Fibroblast of skin of right quadriceps (primary cell): ENCODE measurements around the gene MED28.
"Not testable (repeated sequence)": the region's sequence is repeated elsewhere in the genome, so short reads cannot be mapped to it uniquely, and the experiment has no call there.

Experiments
- DNase-seq: peaks from one replicate; pipeline ENCODE4 v3.0.0-alpha.2; 2013

Gene MED28, protein sequence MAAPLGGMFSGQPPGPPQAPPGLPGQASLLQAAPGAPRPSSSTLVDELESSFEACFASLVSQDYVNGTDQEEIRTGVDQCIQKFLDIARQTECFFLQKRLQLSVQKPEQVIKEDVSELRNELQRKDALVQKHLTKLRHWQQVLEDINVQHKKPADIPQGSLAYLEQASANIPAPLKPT

DNA sequence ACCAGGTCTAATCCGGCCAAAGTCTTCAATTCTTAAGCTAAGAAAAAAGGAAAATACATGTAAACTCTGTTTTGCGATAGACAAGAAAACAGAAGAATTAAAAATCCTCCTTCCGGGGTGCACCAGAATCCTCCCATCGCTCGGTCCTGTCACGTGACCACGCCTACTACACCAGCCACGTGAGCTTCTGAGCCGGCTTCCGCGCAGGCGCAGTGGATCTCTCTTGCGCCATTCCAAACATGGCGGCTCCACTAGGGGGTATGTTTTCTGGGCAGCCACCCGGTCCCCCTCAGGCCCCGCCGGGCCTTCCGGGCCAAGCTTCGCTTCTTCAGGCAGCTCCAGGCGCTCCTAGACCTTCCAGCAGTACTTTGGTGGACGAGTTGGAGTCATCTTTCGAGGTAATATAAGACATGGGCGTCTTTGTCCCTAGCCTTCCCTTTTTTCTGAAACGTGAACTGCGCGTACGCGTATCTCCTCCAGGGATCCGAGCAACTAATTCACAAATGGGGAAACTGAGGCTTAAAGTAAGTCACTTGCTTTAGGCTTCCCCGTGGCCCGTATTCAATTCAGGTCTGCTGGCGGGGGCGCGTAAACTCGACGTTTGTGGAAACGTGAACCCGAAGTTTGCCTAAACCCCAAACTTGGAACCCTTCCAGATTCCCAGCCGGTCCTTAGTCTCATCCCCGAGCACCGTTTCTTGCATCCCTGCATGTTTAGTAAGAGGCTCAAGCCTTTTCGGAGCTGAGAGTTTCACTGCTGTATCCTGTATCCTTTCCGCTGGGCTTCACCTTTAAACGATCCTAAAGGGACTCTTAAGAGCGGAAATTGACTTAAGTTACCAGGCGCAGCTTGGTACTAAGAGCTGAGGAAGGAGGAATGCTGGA, at the start of gene MED28:
Gene MED28 (plus strand): TSS at position 226 of the 884 bp plus-strand sequence. CDS start 14 bp downstream, at position 240.
- peak; percentile 95 for DNase-seq

DNA sequence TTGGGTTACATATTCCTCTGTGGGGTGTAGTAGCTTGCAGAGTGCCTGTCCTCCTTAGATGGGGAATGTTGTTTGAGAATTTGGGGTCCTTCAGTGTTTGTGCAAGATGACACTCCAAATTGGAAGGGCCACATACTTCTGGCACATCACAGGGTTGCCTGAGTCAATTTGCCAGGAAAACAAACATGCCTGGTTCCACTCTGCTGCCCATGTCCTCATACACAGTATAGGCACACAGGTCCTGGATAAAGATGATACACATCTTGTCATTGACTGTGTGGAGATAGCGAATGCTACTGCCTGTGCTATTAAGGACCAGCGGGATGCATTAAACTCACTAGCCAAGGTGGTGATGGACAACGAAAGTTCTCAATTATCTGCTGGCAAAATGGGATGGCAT, 48.6 kb upstream of the MED28 start:
- no peak for DNase-seq

DNA sequence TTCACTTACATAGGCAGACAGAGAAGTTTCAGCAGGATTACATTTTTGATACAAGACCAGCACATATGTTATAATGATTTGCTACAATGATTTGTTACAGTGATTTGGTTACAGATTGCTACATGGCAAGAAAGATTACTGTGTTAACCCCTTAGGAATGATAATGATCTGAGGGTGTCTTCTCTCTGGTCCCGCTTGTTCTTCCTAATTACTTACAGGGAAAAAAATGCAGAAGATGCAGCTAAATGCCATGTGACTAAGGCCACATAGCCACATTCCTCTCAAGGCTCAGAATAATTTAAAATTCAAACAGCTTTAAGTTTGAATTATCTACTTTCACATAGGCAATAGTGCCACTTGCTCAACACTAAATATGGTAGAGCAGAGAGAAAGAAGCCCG, 47.2 kb upstream of the MED28 start:
- peak; percentile 83 for DNase-seq

DNA sequence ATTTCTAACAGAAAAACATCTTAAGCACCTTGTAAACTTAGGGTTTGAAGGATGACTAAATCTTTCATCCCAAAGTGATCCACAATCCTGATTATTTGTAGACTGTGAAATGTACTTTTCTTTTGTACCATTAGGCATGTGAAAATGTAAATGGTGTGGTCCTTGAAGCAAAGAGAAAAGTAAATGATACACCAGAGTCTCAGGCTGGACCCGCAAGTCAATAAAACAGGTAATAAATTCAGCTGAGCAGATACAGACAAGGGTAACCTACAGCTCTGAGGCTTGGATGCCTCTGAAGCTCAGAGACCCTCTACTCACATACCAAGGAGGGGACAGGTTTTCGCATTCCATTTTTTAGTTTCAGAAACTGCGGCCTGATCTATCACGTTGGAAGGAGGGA, 40.2 kb upstream of the MED28 start:
- no peak for DNase-seq

DNA sequence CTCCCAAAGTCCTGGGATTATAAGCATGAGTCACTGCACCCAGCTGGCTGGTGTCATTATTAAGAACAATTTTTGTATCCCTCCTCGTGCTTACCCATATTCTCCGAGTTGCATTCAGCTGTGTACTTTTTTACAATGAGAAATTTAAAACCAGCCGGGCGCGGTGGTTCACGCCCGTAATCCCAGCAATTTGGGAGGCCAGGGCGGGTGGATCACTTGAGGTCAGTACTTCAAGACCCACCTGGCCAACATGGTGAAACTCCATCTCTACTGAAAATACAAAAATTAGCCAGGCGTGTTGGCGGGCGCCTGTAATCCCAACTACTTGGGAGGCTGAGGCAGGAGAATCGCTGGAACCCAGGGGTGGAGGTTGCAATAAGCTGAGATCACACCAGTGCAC, 39.3 kb upstream of the MED28 start:
- DNase-seq: not testable (repeated sequence)

DNA sequence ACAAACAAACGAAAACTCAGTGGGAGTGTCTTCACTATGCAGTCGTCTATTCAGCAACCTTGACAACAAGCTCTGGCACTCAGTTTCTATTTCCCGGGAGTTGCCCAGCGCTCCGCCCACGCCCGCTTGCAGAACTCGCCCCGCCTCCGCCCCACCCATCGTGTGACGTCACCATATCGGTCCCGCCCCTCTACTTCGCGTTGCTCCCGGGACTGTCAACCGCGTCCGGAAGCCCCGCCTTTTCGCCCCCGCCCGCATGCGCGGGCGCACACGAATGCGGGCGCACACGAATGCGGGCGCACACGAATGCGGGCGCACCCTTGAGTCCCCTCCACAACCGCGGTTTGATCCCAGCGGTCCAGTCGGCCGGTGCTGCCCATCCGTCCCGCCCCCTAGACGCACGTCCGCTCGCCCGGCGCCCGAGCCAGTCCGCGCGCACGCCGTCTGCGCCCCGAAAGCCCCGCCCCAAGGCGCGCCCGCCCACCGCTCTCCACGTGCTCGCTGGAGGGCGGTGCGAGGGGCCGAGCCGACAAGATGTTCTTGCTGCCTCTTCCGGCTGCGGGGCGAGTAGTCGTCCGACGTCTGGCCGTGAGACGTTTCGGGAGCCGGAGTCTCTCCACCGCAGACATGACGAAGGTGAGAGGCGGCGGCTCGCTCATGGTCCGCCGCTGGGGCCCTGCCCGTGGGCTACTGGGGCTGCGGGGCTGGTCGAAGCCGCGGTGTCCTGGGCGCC, 37.3 kb upstream of the MED28 start, which contains the start of gene LAP3:
Gene LAP3 (plus strand): TSS at position 267 of the 733 bp plus-strand sequence. CDS start 268 bp downstream, at position 535.
- DNase-seq: peak; percentile 95

DNA sequence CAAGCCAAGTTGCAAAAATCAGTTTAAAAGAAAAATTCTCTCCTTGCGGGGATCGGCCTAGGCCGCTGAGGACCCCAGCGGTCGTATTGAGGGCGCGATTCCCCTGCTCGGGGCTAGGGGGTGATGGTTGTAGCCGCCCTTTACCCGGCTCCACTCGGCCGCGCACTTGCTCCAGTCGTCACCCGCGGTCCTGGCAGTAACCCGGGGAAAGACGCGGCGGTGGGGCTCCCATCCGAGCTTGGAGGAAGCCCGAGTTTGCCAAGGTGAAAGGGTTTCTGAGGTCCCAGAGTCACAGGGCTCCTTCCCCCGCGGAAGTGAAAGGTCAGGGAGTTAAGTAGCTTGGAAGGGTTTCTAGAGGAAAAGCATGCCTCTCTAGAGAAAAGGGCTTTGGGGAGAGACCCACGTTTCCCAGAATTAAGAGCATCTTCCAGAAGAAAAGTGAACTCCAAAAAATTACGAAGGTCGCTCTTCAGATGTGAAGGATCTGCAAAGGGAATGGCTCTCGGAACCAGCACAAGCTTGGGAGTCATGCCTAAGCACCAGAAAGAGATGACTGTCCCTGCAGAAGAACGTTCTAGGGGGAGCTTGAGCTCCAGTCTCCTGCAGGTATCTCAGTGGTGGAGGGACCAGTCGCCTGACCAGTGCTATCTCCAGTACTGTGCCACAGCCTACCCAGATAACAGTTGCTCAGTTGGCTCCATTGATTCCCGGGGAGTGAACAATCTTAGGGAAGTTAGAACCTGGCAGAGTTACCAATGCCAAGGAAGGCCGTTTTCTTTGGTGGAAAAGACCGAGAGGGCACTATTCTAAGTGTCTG, 36.6 kb upstream of the MED28 start:
- DNase-seq: peak; percentile 3

DNA sequence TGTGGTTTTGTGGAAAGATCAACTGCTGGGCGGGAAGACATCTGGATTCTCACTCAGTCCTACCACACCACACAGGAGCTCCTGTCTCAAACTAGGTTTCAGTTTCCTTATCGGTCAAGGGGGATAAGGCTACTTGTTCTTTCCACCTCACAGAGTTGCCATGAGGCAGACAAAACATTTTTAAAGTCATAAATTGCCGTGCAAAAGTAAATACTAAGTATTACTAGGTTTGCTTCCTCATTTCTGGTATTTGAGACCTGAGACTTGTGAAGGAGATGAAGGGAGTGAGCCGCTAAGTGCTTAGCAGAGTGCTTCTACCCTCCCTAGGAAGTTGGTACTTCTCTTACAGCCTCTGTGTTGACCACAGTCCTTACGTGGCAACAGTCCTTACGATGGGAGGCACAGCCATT, 36.0 kb upstream of the MED28 start:
- DNase-seq: no peak

DNA sequence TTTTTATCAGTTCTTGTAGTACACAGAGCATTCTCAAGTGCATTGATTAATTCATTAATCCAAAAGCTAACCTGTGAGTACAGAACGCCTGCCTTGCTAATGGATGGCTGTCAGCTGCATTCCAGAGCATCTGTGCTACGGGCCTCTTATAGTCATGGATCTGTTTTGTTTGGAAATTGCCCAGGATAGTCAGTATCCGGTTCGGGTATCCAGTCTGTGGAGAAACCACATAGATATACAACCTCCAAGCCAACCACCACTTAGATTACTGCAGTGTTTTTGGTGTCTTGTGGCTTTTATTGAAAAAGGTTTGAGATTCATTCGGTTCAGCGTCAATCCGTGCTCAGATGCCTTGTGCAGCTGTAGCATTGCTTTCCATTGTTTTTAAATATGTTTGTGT, 33.5 kb upstream of the MED28 start:
- no peak for DNase-seq

DNA sequence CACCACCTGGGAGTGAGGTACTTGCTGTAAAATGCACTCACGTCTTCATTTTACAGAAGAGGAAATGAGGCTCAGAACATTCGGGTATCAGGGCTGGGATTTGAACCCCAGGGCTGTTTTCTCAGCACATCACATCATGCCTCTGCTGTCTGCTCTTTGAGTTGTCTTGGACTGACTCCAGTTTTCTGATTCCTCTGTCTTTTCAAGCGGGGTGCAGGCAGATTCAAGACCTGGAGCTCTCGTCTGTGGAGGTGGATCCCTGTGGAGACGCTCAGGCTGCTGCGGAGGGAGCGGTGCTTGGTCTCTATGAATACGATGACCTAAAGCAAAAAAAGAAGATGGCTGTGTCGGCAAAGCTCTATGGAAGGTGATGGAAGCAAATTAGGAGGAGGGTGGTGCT, 31.2 kb upstream of the MED28 start:
- DNase-seq: no peak

DNA sequence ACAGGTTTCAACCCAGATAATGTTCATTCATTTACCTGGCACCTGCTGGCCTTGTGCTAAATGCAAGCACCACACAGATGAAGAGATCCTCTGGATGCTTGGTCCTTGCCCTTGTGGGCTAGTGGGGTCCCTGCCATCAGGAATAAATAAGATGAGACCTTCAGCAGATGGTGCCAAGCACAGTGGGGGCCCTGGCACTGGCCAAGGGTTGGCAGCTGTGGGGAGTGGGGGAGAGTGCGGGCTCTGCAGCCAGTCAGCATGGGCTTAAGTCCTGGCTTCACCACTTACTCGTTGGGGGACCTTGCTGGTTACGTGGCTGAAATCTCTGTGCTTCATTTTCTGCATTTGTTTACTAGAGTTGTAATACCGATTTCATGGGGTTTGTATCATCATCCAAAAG, 30.5 kb upstream of the MED28 start:
- no peak for DNase-seq

DNA sequence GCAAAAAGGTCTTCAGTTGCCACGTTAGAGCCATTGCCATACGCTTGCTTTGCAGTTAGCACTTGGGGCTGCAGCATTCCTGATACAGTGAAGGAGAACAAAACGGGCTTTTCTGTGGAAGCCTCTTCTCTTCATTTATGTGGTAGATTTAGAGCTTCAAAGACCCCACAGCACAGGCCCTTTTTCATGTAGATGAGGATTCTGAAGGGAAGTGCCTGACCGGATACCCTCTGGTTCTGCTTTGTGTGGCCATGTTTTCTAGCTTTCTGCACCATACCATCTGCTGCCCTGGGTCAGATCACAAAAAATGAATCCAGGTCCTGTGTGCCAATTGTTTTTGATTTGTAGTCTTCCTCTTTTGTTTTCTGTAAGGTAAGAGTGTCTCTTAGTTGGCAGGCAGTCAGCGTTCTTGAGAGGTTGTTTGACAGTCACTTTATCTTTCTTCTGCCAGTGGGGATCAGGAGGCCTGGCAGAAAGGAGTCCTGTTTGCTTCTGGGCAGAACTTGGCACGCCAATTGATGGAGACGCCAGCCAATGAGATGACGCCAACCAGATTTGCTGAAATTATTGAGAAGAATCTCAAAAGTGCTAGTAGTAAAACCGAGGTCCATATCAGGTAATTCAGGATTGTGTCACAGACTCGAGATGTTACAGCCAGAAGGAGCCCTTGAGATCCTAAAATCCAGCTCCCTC, 29.8 kb upstream of the MED28 start:
- DNase-seq: no peak

DNA sequence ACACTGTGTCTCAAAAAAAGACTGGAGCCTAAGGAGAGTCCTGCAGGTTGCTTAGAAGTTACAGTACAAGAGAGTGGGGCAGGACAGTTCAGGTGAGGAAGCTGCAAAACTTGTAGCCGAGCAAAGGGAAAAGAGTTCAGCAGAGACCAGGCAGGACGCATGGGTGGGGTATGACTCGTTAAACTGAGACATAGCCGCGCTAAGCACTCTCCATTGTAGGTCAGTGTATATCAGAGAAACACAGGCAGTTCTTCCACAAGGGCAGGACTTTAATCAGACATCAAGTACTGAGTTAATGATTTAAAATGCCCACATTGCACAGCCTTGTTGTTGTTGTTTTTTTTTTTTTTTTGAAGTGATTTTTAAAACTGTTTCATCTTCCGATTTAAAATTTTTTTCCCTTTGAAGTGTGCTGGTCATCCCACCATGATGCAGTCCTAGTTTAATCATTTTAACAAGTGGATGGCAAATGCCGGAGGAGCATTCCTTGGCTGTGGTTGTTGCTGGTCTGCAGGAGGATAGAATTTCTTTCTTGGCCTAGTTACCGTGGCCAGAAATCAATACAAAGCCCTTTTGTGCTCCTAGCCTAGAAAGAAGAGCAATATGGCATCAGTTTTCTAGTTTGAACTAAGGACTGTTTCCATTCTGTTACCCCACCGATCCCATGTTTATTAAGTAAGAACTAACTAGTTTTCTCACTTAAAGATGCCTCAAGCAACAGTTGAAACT, 27.2 kb upstream of the MED28 start:
- no peak for DNase-seq

DNA sequence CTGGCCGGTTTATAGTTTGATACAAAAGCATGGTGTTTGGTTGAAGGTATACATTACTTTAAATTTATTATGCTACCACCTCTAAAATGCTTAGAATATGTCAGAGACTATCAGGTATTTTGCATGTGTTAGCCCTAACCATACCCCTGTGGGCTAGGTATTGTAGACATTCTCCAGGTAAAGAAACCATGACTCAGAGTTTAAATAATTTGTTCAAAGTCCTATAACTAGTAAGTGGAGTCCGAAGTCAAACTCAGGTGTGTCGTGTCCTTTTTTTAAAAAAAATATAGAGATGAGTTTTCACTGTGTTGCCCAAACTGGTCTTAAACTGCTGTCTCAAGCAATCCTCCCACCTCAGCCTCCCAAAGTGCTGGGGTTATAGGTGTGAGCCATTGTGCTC, 25.1 kb upstream of the MED28 start:
- no peak for DNase-seq

DNA sequence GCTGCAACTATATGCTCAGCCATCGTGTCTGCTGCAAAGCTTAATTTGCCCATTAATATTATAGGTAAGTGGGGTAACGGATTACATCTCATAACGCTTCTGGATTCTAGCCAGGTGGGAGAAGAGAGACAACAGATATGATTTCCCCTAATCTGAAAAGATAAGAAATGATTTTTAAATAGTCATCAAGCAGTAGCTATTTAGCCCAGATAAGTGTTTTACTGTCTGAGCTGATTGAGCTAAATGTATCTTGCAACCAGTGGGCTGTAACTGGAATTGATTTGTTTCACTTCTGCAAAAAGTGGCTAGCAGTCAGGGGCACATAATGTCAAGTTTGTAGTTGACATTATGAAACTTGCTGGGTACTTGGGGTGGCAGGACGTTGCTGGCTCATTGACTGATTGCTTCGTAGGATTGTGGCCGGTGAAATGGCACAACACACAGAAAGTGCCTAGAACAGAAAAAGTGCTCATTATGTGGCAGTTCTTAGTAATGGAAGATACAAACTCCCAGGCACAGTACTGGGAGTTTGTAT, 18.9 kb upstream of the MED28 start:
- no peak for DNase-seq

DNA sequence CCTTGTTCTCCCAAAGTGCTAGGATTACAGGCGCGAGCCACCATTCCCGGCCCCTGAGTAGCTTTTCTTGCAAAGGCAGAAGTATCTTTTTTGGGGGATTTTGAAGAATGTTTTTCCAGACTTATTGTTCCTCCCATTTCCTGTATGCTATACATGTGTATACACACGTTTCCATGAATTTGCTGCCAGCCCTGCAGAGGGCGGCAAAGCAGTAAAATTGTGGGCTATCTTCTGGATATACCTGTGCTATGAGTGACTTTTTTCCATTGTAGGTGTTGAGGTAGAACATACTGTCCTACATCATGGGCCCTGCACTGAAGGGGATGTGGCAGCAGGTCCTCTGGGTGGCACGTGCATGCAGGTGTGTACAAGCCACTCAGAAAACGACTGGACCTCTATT, 16.9 kb upstream of the MED28 start:
- DNase-seq: no peak

DNA sequence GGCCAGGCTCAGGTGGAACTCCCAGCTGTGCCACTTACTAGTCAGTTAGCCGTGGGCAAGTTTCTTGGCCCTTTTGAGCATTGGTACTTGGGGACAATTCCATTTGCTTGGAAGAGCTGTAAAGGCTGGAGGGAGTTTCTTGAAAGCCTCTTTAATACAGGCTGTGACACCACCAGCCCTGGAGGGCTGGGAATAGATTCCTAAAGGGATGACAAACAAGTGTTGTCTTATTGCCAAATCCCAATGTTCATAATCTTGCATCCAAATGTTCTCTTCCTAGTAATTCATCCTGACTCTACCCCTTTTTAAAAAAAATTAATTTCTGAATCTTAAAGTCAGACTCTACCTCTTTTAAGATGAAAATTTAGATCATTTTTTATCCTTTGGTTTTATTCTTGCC, 14.6 kb upstream of the MED28 start:
- no peak for DNase-seq

DNA sequence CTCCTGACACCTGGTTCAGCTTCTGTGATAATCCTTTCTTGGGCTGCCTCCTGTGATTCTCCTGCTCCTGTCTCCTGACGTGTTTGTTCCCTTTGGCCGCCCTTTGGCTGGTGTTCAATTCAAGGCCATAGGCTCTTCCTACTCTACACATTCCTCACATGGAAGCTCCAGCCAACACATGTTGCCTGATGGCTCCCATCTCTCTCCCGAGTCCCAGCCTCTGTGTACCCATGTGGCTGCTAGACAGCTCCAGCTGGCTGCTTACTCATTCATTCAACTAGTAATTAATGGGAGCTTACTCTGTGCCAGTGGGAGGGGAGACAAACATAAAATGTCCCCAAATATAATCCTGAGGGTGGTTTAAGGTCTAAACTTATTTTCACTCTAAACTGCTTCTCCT, 9.2 kb upstream of the MED28 start:
- no peak for DNase-seq

DNA sequence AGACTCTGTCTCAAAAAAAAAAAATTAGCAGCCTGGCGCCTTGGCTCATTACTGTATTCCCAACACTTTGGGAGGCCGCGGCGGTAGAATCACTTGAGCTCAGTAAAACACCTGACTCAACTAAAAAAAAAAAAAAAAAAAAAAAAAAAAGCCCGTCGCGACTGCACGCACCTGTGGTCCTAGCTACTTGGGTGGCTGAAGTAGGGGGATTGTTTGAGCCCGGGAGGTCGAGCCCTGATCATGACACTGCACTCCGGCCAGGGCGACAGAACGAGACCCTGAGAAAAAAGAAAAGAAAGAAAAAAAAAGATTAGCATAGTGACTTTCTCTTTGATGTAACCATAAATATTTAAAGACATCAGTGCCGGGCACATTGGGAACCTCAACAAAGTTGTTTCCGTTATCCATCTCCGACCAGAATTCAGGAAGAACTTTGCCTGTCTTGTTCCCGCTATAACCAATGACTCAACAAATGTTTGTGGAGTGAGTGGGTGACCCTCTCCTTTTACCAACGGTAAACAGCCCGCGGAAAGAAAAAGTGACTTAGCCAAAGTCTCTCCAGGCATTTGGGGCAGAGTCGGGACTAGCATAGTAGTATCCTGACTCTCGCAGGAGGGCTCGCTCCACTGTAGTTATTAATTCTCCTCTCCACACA, 553 bp upstream of the MED28 start:
- peak; percentile 76 for DNase-seq

DNA sequence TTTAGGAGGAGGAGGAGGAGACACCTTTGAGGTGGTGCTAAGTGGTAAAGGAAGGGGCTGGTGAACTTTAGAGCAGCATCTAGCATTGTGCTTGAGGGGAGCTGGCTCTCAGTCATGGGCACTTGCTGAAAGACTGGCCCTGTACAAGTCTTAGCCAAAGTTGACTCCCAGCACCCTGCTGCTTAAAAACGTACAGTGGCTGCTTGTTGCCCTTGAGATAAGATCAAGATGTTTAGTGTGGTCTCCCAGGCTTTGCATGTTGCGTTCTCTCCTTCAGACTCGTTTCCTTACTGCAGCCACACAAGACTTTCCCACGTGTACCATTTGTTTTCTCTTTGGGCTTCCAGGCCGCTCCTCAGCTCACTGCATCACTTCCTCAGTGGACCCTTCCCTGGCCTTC, 1.8 kb downstream of the MED28 start:
- DNase-seq: no peak

DNA sequence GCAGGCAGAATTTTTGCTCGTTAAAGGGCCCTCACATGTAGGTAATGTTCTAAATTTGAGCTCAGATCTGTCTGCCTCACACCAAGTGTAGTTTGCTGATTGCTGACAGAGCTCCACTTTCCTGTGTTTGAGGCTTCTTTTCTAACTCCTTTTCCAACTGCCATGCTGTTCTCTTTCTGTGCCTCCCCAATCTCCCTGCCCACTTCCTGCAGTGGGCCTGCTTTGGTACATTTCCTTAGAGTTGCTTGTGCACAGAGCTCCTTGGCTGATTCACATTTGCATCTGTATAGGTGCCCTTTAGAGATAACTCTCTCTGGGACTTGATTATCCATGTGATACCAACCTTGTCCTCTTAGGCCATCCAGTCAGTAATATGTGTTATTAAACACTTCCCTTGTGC, 4.5 kb downstream of the MED28 start:
- no peak for DNase-seq
